ENCODE results near the gene ILDR1. TPM values are rescaled to one million over a fixed set of nuclear protein-coding genes. Genes with fewer than 3 reads are reported as not detected.
A peak's percentile ranks its signal among the peaks of the same experiment; 100 is the strongest.

Gene ILDR1
- total and polyA plus RNA-seq, 4 donors = 3.3 to 8.9 (median 4.2) TPM

DNA sequence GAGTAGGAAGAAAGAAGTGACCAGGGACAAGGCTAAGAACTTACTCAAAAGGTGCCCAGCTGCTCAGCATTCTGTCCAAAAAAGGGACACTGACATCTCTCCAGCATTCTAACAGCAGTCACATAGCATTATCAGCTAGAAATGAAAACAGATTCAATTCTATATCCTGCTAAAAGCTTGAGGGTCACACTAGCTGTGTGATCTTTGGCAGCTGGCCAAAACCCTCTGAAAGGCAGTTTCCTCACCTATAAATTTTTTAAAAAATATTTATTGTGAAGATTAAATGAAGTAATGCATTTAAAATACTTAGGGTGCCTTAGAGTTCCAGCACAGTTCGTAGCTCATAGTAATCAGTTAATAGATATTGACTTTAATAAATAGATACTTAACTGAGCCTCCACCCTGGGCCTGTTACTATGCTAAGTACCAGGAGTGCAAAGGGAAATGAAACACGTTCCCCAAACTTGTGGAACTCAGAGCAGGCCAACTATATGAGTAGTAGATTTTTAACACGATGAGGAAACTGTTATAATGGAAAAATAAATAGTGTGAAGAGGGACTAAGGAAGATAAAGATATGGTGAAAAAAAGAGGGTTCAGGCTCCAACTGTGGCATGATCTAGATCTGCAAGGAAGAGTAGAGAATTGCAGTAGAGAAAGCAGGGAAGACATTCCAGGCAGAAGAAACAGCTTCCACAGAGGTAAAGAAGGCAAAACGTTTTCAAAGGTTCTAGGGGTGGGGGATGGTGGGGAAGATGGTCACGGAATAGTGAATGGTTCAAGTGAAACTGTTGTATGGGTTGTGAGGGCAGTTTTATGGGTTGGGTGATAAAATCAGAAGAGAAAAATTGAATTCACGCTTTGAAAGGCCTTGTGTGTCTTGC, 44.5 kb upstream of the ILDR1 start:
- WGBS, 2 donors = 23 to 35% methylated on average over 6 of the region's 6 CpGs
- no peaks in the 10 kb centered on the region for H3K36me3 ChIP-seq (ENCODE audit: control insufficient read depth in 4 of 4, insufficient read depth in 4 of 4, low read length in 4 of 4)
- no peak for TF ChIP-seq CTCF (IDR thresholded peaks at IDR 0.05; ENCODE audit: control extremely low read depth, extremely low read depth)
- ATAC-seq (ENCODE audit: insufficient read depth, low FRiP score) = no peak
- H3K4me1 ChIP-seq (ENCODE audit: control insufficient read depth in 5 of 5, insufficient read depth in 5 of 5, low read length in 5 of 5) = no peaks in the 10 kb centered on the region
- H3K4me3 ChIP-seq = no peak overlapping the region
- no peak overlapping the region for H3K27ac ChIP-seq (ENCODE audit: low read depth in 1 of 2, low read length in 1 of 2)
- H3K9ac ChIP-seq (ENCODE audit: insufficient read depth in 1 of 2, low read length in 2 of 2) = no peak overlapping the region
- no peak for DNase-seq
- no peaks in the 10 kb centered on the region for H3K27me3 ChIP-seq (ENCODE audit: control insufficient read depth in 3 of 3, insufficient read depth in 3 of 3, low read length in 2 of 3)
- no peaks in the 10 kb centered on the region for H3K9me3 ChIP-seq (ENCODE audit: control insufficient read depth in 4 of 4, insufficient read depth in 3 of 4, low read length in 3 of 4)

DNA sequence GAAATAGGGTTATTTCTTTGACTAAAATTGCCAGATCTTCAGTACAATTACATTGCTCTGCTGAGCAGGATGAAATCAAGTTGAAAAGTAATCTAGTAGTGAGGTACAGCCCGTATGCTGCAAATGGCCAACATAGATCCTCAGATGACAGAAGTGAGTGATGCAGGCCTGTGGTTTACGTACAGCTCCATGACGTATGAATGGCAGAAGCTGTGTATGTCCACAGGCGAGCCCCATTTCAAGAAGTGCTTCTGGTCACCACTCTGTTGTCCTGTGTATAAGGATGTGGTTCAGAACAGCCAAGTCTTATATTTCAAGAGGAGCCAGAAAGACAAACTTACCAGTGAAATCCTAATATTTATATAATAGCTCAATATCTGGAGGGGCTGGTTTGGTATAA, 42.3 kb upstream of the ILDR1 start:
- ATAC-seq (ENCODE audit: insufficient read depth, low FRiP score) (no peak), DNase-seq (no peak)
- Histone ChIP-seq H3K36me3 (ENCODE audit: control insufficient read depth in 4 of 4, insufficient read depth in 4 of 4, low read length in 4 of 4) (no peaks in the 10 kb centered on the region), H3K27ac (ENCODE audit: low read depth in 1 of 2, low read length in 1 of 2) (no peak overlapping the region), H3K4me3 (no peak overlapping the region), H3K27me3 (ENCODE audit: control insufficient read depth in 3 of 3, insufficient read depth in 3 of 3, low read length in 2 of 3) (no peaks in the 10 kb centered on the region), H3K4me1 (ENCODE audit: control insufficient read depth in 5 of 5, insufficient read depth in 5 of 5, low read length in 5 of 5) (no peaks in the 10 kb centered on the region), H3K9me3 (ENCODE audit: control insufficient read depth in 4 of 4, insufficient read depth in 3 of 4, low read length in 3 of 4) (no peaks in the 10 kb centered on the region), H3K9ac (ENCODE audit: insufficient read depth in 1 of 2, low read length in 2 of 2) (no peak overlapping the region)
- TF ChIP-seq CTCF (IDR thresholded peaks at IDR 0.05; ENCODE audit: control extremely low read depth, extremely low read depth) = no peak
- 69 to 77% methylated on average over 4 of the region's 4 CpGs for WGBS, 2 donors

DNA sequence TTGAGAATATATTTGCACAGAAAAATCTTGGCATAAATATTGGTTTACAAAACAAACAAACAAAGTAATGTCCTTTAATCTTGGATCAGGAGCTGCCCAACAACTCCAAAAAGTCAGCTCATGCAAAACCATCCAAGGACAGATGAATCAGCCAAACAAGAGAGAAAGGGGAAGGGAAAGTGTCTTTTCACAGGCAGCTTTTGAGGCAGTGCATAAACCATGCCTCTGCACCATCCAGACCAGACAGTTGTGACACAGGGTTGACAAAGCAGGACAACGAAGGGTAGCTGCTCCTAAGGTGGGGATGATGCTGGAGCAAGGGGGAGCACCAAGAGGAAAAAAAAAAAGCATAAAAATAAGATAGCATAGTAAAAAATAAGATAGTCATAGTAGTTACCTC, 41.9 kb upstream of the ILDR1 start:
- TF ChIP-seq CTCF (IDR thresholded peaks at IDR 0.05; ENCODE audit: control extremely low read depth, extremely low read depth) = no peak
- WGBS, 2 donors = 38 to 53% methylated on average over 1 of the region's 1 CpG
- no peaks in the 10 kb centered on the region for H3K9me3 ChIP-seq (ENCODE audit: control insufficient read depth in 4 of 4, insufficient read depth in 3 of 4, low read length in 3 of 4)
- ATAC-seq (ENCODE audit: insufficient read depth, low FRiP score) (peak; percentile 41), DNase-seq (no peak)
- H3K27ac ChIP-seq (ENCODE audit: low read depth in 1 of 2, low read length in 1 of 2) = no peak overlapping the region
- H3K27me3 ChIP-seq (ENCODE audit: control insufficient read depth in 3 of 3, insufficient read depth in 3 of 3, low read length in 2 of 3) = no peaks in the 10 kb centered on the region
- H3K36me3 ChIP-seq (ENCODE audit: control insufficient read depth in 4 of 4, insufficient read depth in 4 of 4, low read length in 4 of 4) = no peaks in the 10 kb centered on the region
- H3K9ac ChIP-seq (ENCODE audit: insufficient read depth in 1 of 2, low read length in 2 of 2) = no peak overlapping the region
- no peak overlapping the region for H3K4me3 ChIP-seq
- H3K4me1 ChIP-seq (ENCODE audit: control insufficient read depth in 5 of 5, insufficient read depth in 5 of 5, low read length in 5 of 5) = no peaks in the 10 kb centered on the region

Measured in lung (tissue), 12 donors.